G401 (cell line): ENCODE measurements around the gene FAM124A. TPM values are rescaled to one million over a fixed set of nuclear protein-coding genes. Genes with fewer than 3 reads are reported as not detected.
"Not testable (repeated sequence)": the region's sequence is repeated elsewhere in the genome, so short reads cannot be mapped to it uniquely, and the experiment has no call there.

ENCODE experiments used
- DNase-seq: peaks from one replicate; pipeline ENCODE4 v3.0.0-alpha.2; 2015; ENCODE audit warnings: low spot score
- in situ Hi-C: cut with HindIII; loops from 2 replicates; pipeline ENCODE4 v1.10.0; 2016; ENCODE audit warnings: low sequenced_read_pairs, mixed read lengths
- total RNA-seq: library from RNA; depleted of rRNA; stranded (reverse); fragments of >200 nt; shearing (Covaris generic); gene quantifications from 2 replicates; pipeline ENCODE4 v1.2.3, GENCODE V29; 2014

Gene FAM124A
- total RNA-seq, 1 experiment from 2014 or later, result 0.95 TPM

GRCh38 chr13:51286135-51287002 lies 64.2 kb downstream of the FAM124A start:
- peak; percentile 84 for DNase-seq
- in situ Hi-C loops, result no loop called here

GRCh38 chr13:51287758-51288157 lies 65.6 kb downstream of the FAM124A start:
- DNase-seq, result no peak

GRCh38 chr13:51288254-51288653 lies 66.1 kb downstream of the FAM124A start:
- in situ Hi-C loops, DNase-seq: not testable (repeated sequence)

More at GRCh38 chr13:51287758-51288157, 65.6 kb downstream of the FAM124A start:
- in situ Hi-C loops, result no loop called here

GRCh38 chr13:51291341-51291740 lies 69.1 kb downstream of the FAM124A start:
- in situ Hi-C loops, result no loop called here
- peak; percentile 29 for DNase-seq

- in situ Hi-C loops, result no loop called here
- peak; percentile 37 for DNase-seq
Observed at GRCh38 chr13:51292000-51292565, 69.9 kb downstream of the FAM124A start.

GRCh38 chr13:51297556-51297955 lies 75.4 kb downstream of the FAM124A start:
- in situ Hi-C loops, result no loop called here

GRCh38 chr13:51298812-51299211 lies 76.6 kb downstream of the FAM124A start:
- DNase-seq, result no peak
- in situ Hi-C loops, result no loop called here

More at GRCh38 chr13:51297556-51297955, 75.4 kb downstream of the FAM124A start:
- DNase-seq, result no peak

- no peak for DNase-seq
Observed at GRCh38 chr13:51303063-51303552, 80.9 kb downstream of the FAM124A start.

GRCh38 chr13:51303882-51304281 lies 81.7 kb downstream of the FAM124A start:
- DNase-seq, result no peak
- in situ Hi-C loops, result no loop called here

More at GRCh38 chr13:51303063-51303552, 80.9 kb downstream of the FAM124A start:
- in situ Hi-C loops, result no loop called here

- in situ Hi-C loops, result no loop called here
- DNase-seq, result no peak
Observed at GRCh38 chr13:51305271-51305967, 83.2 kb downstream of the FAM124A start.

GRCh38 chr13:51308781-51309180 lies 86.6 kb downstream of the FAM124A start:
- in situ Hi-C loops, result no loop called here
- DNase-seq, result no peak

- DNase-seq, result no peak
- in situ Hi-C loops, result no loop called here
Observed at GRCh38 chr13:51311231-51311630, 89.0 kb downstream of the FAM124A start.

- DNase-seq, result no peak
- in situ Hi-C loops, result no loop called here
Observed at GRCh38 chr13:51311957-51312520, 89.8 kb downstream of the FAM124A start.

GRCh38 chr13:51313619-51314018 lies 91.4 kb downstream of the FAM124A start:
- DNase-seq, result no peak
- in situ Hi-C loops, result no loop called here

- no peak for DNase-seq
- in situ Hi-C loops, result no loop called here
Observed at GRCh38 chr13:51317262-51317661, 95.1 kb downstream of the FAM124A start.

- in situ Hi-C loops, result no loop called here
- no peak for DNase-seq
Observed at GRCh38 chr13:51318015-51318414, 95.8 kb downstream of the FAM124A start.

GRCh38 chr13:51318876-51319275 lies 96.7 kb downstream of the FAM124A start:
- in situ Hi-C loops, result no loop called here
- no peak for DNase-seq

GRCh38 chr13:51321836-51322235 lies 99.6 kb downstream of the FAM124A start:
- DNase-seq, result no peak
- in situ Hi-C loops, result no loop called here

- in situ Hi-C loops, result no loop called here
- no peak for DNase-seq
Observed at GRCh38 chr13:51322826-51323225, 100.6 kb downstream of the FAM124A start.
